Sigmoid colon (tissue), 7 donors: Measurements from ENCODE around the gene GNAS-AS1. TPM values are rescaled to one million over a fixed set of nuclear protein-coding genes. Genes with fewer than 3 reads are reported as not detected.

ENCODE experiments used
- DNase-seq: peaks from one replicate; pipeline ENCODE4 v3.0.0-alpha.2; 2019
- H3K27ac ChIP-seq, 4 donors: fragments of 200-600 bp; sonication (generic); one replicate each; pipeline ENCODE4 v1.5.1; 2016 to 2019; ENCODE audit warnings: mild to moderate bottlenecking in 1 of 4
- H3K27me3 ChIP-seq, 3 donors: fragments of 200-600 bp; sonication (generic); one replicate each; pipeline ENCODE4 v1.5.1; 2019; ENCODE audit warnings: mild to moderate bottlenecking in 1 of 3
- H3K36me3 ChIP-seq, 4 donors: fragments of 200-600 bp; sonication (generic); one replicate each; pipeline ENCODE4 v1.5.1; 2016 to 2019
- H3K4me1 ChIP-seq, 4 donors: fragments of 200-600 bp; sonication (generic); one replicate each; pipeline ENCODE4 v1.5.1; 2017 to 2019
- H3K4me3 ChIP-seq, 4 donors: fragments of 200-600 bp; sonication (generic); one replicate each; pipeline ENCODE4 v1.5.1; 2017 to 2019; ENCODE audit warnings: mild to moderate bottlenecking in 2 of 4, moderate library complexity in 1 of 4
- H3K9me3 ChIP-seq, 4 donors: fragments of 200-600 bp in 3 of 4; sonication (generic) in 3 of 4; one replicate each; pipeline versions ENCODE4 v1.5.1 to v1.6.1; 2013 to 2019
- CTCF ChIP-seq, 4 experiments: fragments of 450-650 bp in 3 of 4; fragments of 200-600 bp in 1 of 4; IDR thresholded peaks; one replicate each; pipeline ENCODE4 v1.5.1; 2016 to 2019; ENCODE audit warnings: antibody characterized with exemption in 4 of 4, mild to moderate bottlenecking in 3 of 4, moderate library complexity in 2 of 4
- EP300 ChIP-seq, 4 donors: sonication (generic); formaldehyde crosslinking; IDR thresholded peaks; one replicate each; pipeline ENCODE4 v1.6.1; 2017; ENCODE audit warnings: antibody characterized with exemption in 4 of 4
- POLR2A ChIP-seq, 2 donors: fragments of 450-650 bp; IDR thresholded peaks; one replicate each; pipeline ENCODE4 v1.6.1; 2016; ENCODE audit warnings: antibody characterized with exemption in 2 of 2, mild to moderate bottlenecking in 2 of 2, moderate library complexity in 2 of 2
- POLR2AphosphoS5 ChIP-seq, 4 donors: sonication (generic); formaldehyde crosslinking; IDR thresholded peaks; one replicate each; pipeline ENCODE4 v1.6.1; 2017; ENCODE audit warnings: antibody characterized with exemption in 4 of 4
- WGBS, 2 donors: extraction: QIAGEN DNeasy Blood & Tissue Kit; methylation state at CpG; one replicate each; pipeline ENCODE4 v1.1.7; 2013; 5-methylcytosine and 5-hydroxymethylcytosine counted together
- intact Hi-C: fragments of 100-400 bp; cut with DNase I; formaldehyde crosslinking; loops from one replicate; pipeline ENCODE4 v1.15.1; 2023
- polyA plus RNA-seq, 3 donors: library from polyadenylated mRNA; stranded (reverse); fragments of 200-250 nt; gene quantifications; one replicate each; pipeline ENCODE4 v1.2.3, GENCODE V29; 2013
- total RNA-seq, 4 donors: library from RNA; depleted of rRNA; stranded (reverse); fragments of >200 nt; gene quantifications; one replicate each; pipeline ENCODE4 v1.1.0, GENCODE V29; 2016
- donor health status: healthy with polysubstance abuse.
- donor health status: Bipolar disorder and iron deficiency.
- donor health status: healthy.

The GNAS-AS1 gene
- total and polyA plus RNA-seq, 7 donors = 0.33 to 0.69 (median 0.36) TPM; not detected in 4

DNA sequence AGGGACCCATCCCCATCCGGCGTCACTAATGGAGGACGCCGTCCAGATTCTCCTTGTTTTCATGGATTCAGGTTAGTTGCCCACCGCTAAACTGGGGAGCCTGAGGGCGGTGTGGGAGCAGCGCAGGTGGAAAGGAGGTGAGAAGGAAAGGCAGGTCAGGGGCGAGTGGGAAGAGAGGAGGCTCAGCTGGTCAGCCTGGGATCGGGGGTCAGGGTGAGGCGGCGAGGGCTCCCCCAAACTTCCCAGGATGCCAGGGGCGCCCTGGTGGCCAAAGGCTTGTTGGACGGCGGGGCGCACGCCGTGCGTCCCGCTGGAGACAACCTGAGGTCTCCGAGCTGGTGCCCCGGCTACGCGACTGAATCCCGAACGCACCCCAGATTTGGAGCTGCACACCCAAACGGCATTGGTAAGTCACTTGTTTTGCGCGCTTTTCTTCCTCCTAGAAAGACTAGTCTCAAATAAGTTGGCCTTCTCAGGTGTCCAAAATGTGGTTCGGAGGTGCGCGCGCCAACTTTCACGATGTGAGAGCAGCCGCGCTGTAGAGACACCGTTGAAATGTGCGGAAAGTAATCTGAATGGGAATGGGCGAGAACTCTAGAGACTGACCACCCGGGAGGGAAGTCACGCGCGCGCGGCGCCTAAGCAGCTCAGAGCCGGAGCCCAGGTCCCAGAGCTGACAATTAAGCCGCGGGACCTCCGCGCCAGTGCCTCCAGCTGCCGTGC, 9.7 kb downstream of the GNAS-AS1 start:
- H3K4me1 ChIP-seq = peaks cover 0 to 14% (median 11%) of the 10 kb centered on the region in 4 donors
- DNase-seq = no peak
- H3K36me3 ChIP-seq = no peaks in the 10 kb centered on the region
- WGBS, 2 donors = 54 to 60% methylated on average over 51 of the region's 51 CpGs
- peaks cover 12 to 58% (median 30%) of the 10 kb centered on the region in 3 donors for H3K27me3 ChIP-seq
- intact Hi-C loops = no loop called here
- H3K4me3 ChIP-seq = no peak overlapping the region
- no peaks in the 10 kb centered on the region for H3K9me3 ChIP-seq
- TF ChIP-seq POLR2AphosphoS5 (IDR thresholded peaks at IDR 0.05) (no peak), CTCF (IDR thresholded peaks at IDR 0.05) (no peak), POLR2A (IDR thresholded peaks at IDR 0.05) (no peak), EP300 (IDR thresholded peaks at IDR 0.05) (no peak)
- no peak overlapping the region for H3K27ac ChIP-seq

- peaks cover 12 to 58% (median 30%) of the 10 kb centered on the region in 3 donors for H3K27me3 ChIP-seq
- H3K4me1 ChIP-seq = peaks cover 0 to 14% (median 11%) of the 10 kb centered on the region in 4 donors
- TF ChIP-seq POLR2A (IDR thresholded peaks at IDR 0.05) (no peak), CTCF (IDR thresholded peaks at IDR 0.05) (no peak), EP300 (IDR thresholded peaks at IDR 0.05) (no peak), POLR2AphosphoS5 (IDR thresholded peaks at IDR 0.05) (no peak)
- H3K9me3 ChIP-seq = no peaks in the 10 kb centered on the region
- WGBS, 2 donors = 54 to 56% methylated on average over 67 of the region's 67 CpGs
- H3K4me3 ChIP-seq = peak overlapping the region in 2 of 4 donors; percentile 19 to 28
- intact Hi-C loops = no loop called here
- H3K27ac ChIP-seq = no peak overlapping the region
- H3K36me3 ChIP-seq = no peaks in the 10 kb centered on the region
- DNase-seq = no peak
Observed at GRCh38 chr20:58839991-58840747, 10.5 kb downstream of the GNAS-AS1 start.

GRCh38 chr20:58839474-58839874, 11.2 kb downstream of the GNAS-AS1 start:
- intact Hi-C loops = no loop called here
- H3K4me1 ChIP-seq = peaks cover 0 to 14% (median 11%) of the 10 kb centered on the region in 4 donors
- peak overlapping the region in 2 of 4 donors; percentile 19 to 28 for H3K4me3 ChIP-seq
- DNase-seq = no peak
- TF ChIP-seq POLR2AphosphoS5 (IDR thresholded peaks at IDR 0.05) (no peak), EP300 (IDR thresholded peaks at IDR 0.05) (no peak), POLR2A (IDR thresholded peaks at IDR 0.05) (no peak), CTCF (IDR thresholded peaks at IDR 0.05) (peak in 3 of 4 experiments; percentile 12 to 38 (median 17))
- no peaks in the 10 kb centered on the region for H3K9me3 ChIP-seq
- peaks cover 12 to 58% (median 30%) of the 10 kb centered on the region in 3 donors for H3K27me3 ChIP-seq
- H3K27ac ChIP-seq = no peak overlapping the region
- 53 to 56% methylated on average over 27 of the region's 27 CpGs for WGBS, 2 donors
- H3K36me3 ChIP-seq = no peaks in the 10 kb centered on the region

DNA sequence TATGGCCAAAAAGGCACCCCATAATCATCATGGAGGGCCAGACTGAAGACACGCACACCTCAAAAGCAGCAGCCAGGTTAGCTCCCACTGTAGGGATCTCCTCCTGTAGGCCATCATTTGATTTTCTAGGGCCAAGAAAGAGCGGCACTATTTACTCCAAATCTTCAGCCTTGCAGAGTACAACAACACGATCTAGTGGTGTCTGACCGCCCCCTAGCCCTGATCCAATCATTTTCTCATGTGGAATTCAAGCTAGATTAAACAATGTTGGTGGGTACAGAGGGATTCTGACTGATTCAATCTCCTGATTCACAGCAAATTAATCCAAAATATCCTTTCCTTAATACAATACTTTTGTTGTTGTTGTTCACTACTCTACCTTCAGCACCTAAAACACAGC, 12.5 kb downstream of the GNAS-AS1 start:
- no peak overlapping the region for H3K27ac ChIP-seq
- intact Hi-C loops = no loop called here
- no peak overlapping the region for H3K4me3 ChIP-seq
- peaks cover 0 to 14% (median 11%) of the 10 kb centered on the region in 4 donors for H3K4me1 ChIP-seq
- H3K36me3 ChIP-seq = no peaks in the 10 kb centered on the region
- DNase-seq = no peak
- peaks cover 12 to 53% (median 30%) of the 10 kb centered on the region in 3 donors for H3K27me3 ChIP-seq
- 73 to 75% methylated on average over 4 of the region's 4 CpGs for WGBS, 2 donors
- TF ChIP-seq EP300 (IDR thresholded peaks at IDR 0.05) (no peak), POLR2AphosphoS5 (IDR thresholded peaks at IDR 0.05) (no peak), CTCF (IDR thresholded peaks at IDR 0.05) (no peak), POLR2A (IDR thresholded peaks at IDR 0.05) (no peak)
- no peaks in the 10 kb centered on the region for H3K9me3 ChIP-seq
